ENCODE data around the gene PKN1. TPM values are rescaled to one million over a fixed set of nuclear protein-coding genes. Genes with fewer than 3 reads are reported as not detected.

PKN1 gene
- polyA plus RNA-seq, 1 donor (not counting 4 experiments of a cell fraction or from before 2014, with no cell fraction given): 0.62 TPM

DNA sequence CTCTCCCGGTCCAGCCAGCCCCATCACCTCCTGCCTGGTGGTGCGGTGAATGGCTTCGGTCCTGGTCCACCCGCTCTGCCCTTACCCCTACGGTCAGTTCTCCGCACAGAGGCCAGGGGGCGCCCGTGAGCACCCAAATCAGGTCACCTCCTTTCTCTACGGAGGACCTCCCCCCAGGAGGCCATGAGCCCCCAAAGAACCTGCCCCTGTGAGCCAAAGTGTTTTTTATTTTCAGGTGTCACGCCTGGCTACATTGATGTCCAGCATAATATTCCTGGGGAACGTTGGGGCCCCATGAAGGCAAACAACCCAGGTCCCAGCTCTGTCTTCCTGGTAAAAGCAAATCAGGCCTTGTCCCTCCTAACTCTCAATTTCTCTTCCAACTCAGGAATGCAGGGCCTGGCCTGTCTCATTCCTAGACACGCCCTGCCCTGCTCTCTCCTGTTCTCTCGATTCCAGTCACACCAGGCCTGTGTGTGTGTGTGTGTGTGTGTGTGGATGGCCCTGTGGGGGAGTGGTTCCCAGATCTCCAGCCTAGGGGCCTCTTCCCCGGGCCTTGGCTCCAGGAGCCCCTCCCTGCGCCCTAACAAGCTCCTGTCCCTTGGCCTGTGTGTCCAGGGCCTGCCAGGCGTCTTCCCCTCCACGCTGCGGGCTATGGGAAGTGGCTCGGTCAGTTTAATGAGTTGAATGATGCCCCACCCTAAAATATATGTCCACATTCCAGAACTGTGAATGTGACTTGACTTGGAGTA lies 72.6 kb downstream of the PKN1 start:
- H3K4me2 ChIP-seq (ENCODE audit: control insufficient read depth, extremely low read depth, insufficient read depth, low read depth, low read length): peak overlapping the region; percentile 81
- peak overlapping the region in 1 of 3 experiments; percentile 41 for H3K4me3 ChIP-seq (ENCODE audit: control insufficient read depth in 2 of 3, extremely low read depth in 1 of 3, insufficient read depth in 2 of 3, low read depth in 1 of 3, low read length in 3 of 3)
- no peaks in the 10 kb centered on the region for H3K9me3 ChIP-seq (ENCODE audit: control insufficient read depth, low read depth, low read length)
- peak overlapping the region; percentile 78 for H2AFZ ChIP-seq (ENCODE audit: control insufficient read depth, low read length)
- no peaks in the 10 kb centered on the region for H3K36me3 ChIP-seq (ENCODE audit: control insufficient read depth in 2 of 2, extremely low read depth in 1 of 2, insufficient read depth in 2 of 2, low read length in 2 of 2)
- H4K20me1 ChIP-seq (ENCODE audit: control insufficient read depth, extremely low read depth, insufficient read depth, low read length): no peaks in the 10 kb centered on the region
- TF ChIP-seq EZH2 (IDR thresholded peaks at IDR 0.05; ENCODE audit: low read length): no peak
- TF ChIP-seq, protein P1, sequence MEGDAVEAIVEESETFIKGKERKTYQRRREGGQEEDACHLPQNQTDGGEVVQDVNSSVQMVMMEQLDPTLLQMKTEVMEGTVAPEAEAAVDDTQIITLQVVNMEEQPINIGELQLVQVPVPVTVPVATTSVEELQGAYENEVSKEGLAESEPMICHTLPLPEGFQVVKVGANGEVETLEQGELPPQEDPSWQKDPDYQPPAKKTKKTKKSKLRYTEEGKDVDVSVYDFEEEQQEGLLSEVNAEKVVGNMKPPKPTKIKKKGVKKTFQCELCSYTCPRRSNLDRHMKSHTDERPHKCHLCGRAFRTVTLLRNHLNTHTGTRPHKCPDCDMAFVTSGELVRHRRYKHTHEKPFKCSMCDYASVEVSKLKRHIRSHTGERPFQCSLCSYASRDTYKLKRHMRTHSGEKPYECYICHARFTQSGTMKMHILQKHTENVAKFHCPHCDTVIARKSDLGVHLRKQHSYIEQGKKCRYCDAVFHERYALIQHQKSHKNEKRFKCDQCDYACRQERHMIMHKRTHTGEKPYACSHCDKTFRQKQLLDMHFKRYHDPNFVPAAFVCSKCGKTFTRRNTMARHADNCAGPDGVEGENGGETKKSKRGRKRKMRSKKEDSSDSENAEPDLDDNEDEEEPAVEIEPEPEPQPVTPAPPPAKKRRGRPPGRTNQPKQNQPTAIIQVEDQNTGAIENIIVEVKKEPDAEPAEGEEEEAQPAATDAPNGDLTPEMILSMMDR (optimal IDR thresholded peaks at IDR 0.05 in 1 of 3, IDR thresholded peaks at IDR 0.05 in 1 of 3, conservative IDR thresholded peaks at IDR 0.05 in 1 of 3; ENCODE audit: extremely low read depth in 1 of 3, insufficient read depth in 2 of 3, low read length in 3 of 3): peak; percentile 89 to 93 (median 90)
- dilution Hi-C loops (cut with MboI; ENCODE audit: extremely low pct_ligation_motif_present, low sequenced_read_pairs): no loop called here
- H3K79me2 ChIP-seq (ENCODE audit: control insufficient read depth, insufficient read depth, low read length): no peaks in the 10 kb centered on the region
- H3K27me3 ChIP-seq (ENCODE audit: control insufficient read depth, extremely low read depth, insufficient read depth, low read length): no peaks in the 10 kb centered on the region
- peak; percentile 90 for DNase-seq (ENCODE audit: low read depth, low spot score)
- peaks cover 46% of the 10 kb centered on the region for H3K4me1 ChIP-seq (ENCODE audit: control insufficient read depth, extremely low read depth, insufficient read depth, low read length)
- H3K27ac ChIP-seq (ENCODE audit: control insufficient read depth, insufficient read depth, low read length): peak overlapping the region; percentile 92
- FAIRE-seq: peak; percentile 76
- H3K9ac ChIP-seq (ENCODE audit: control insufficient read depth, extremely low read depth, insufficient read depth, low read length): peak overlapping the region; percentile 79
- no peaks in the 10 kb centered on the region for H3K9me1 ChIP-seq (ENCODE audit: control insufficient read depth, extremely low read depth, insufficient read depth, low read length)

DNA sequence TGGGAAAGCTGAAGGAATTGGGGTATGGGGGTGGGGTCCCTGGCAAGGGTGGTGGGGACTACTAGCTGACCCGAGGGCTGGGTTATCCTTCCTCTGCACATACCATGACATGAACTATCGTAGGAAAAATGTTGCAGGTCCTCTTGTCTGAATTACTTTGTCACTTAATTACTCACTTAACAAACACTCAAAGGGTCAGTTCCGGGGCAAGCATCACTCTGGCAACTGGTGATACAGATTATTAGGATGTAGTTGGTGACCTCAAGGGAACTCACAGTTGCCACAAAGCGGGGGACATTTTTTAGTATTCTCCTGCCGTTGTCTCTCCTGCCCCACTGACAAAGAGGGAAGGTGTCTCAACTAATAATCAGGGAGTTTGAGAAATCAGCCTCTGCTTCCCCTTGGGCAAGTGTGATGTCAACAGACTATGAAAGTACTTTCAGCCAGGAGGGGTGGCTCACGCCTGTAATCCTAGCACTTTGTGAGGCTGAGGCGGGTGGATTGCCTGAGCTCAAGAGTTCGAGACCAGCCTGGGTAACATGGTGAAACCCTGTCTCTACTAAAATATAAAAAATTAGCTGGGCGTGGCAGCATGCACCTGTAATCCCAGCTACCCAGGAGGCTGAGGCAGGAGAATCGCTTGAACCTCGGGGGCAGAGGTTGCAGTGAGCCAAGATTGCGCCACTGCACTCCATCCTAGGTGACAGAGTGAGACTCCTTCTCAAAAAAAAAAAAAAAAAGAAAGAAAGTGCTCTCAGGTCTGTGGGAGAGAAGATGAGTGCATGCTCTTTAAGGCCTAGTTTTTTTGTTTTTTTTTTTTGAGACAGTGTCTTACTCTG lies 74.8 kb downstream of the PKN1 start:
- Histone ChIP-seq H3K79me2 (ENCODE audit: control insufficient read depth, insufficient read depth, low read length) (no peaks in the 10 kb centered on the region), H3K36me3 (ENCODE audit: control insufficient read depth in 2 of 2, extremely low read depth in 1 of 2, insufficient read depth in 2 of 2, low read length in 2 of 2) (no peaks in the 10 kb centered on the region), H3K4me3 (ENCODE audit: control insufficient read depth in 2 of 3, extremely low read depth in 1 of 3, insufficient read depth in 2 of 3, low read depth in 1 of 3, low read length in 3 of 3) (no peak overlapping the region), H4K20me1 (ENCODE audit: control insufficient read depth, extremely low read depth, insufficient read depth, low read length) (no peaks in the 10 kb centered on the region), H3K9me3 (ENCODE audit: control insufficient read depth, low read depth, low read length) (no peaks in the 10 kb centered on the region), H2AFZ (ENCODE audit: control insufficient read depth, low read length) (no peak overlapping the region), H3K4me2 (ENCODE audit: control insufficient read depth, extremely low read depth, insufficient read depth, low read depth, low read length) (peak overlapping the region; percentile 1), H3K9me1 (ENCODE audit: control insufficient read depth, extremely low read depth, insufficient read depth, low read length) (no peaks in the 10 kb centered on the region), H3K9ac (ENCODE audit: control insufficient read depth, extremely low read depth, insufficient read depth, low read length) (peak overlapping the region; percentile 11), H3K27ac (ENCODE audit: control insufficient read depth, insufficient read depth, low read length) (peak overlapping the region; percentile 92), H3K4me1 (ENCODE audit: control insufficient read depth, extremely low read depth, insufficient read depth, low read length) (peaks cover 49% of the 10 kb centered on the region), H3K27me3 (ENCODE audit: control insufficient read depth, extremely low read depth, insufficient read depth, low read length) (no peaks in the 10 kb centered on the region)
- dilution Hi-C loops (cut with MboI; ENCODE audit: extremely low pct_ligation_motif_present, low sequenced_read_pairs): no loop called here
- FAIRE-seq (no peak), DNase-seq (ENCODE audit: low read depth, low spot score) (no peak)
- no peak for TF ChIP-seq EZH2 (IDR thresholded peaks at IDR 0.05; ENCODE audit: low read length)
